HL-60/S4 (cell line): ENCODE measurements around the gene MRPS31.

Experiments
- in situ Hi-C: fragments of 300-500 bp; cut with MboI; formaldehyde crosslinking; loops from 2 replicates; pipeline ENCODE4 v1.14.3; 2022; ENCODE audit warnings: low sequenced_read_pairs

MRPS31 gene

DNA sequence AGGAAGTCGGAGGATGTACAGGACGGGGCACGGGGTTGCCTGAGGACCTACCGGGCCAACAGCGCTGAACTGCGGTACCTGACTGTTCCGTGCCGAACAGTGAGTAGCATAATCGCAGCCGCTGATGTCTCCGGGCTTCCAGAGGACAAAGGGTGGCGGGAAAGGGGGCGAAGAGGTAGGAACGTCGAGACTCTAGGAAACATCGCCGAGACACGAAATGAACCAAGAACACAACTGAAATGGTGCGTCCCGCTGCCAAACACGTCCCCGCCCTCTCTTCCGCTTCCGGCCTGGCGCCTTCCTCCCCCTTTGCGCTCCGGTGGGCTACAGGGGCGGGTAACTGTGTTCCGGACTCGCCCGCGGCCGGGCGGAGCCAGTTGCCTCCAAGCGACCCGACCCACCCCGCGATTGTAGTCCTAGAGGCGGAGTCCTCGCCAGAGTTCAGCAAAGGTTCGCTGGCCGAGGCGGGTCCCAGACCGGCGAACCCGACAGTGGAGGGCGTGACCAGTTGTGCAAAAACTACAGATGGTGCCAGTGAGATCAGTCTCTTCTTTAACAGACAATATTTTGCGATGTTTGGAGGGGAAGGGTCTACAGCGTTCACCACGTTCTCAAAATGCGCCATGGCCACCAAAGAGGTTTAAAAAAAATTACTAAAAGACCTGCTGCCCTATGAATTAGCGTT is at the start of gene MRPS31:
Gene MRPS31, minus strand, starts transcription at position 257 of the 685 bp plus-strand sequence. Its CDS starts 54 bp downstream, at position 203.
- in situ Hi-C loops, result no loop called here

GRCh38 chr13:40819797-40820315 is 48.9 kb upstream of the MRPS31 start:
- in situ Hi-C loops, result no loop called here

GRCh38 chr13:40818926-40819325 is 47.9 kb upstream of the MRPS31 start:
- in situ Hi-C loops, result no loop called here

DNA sequence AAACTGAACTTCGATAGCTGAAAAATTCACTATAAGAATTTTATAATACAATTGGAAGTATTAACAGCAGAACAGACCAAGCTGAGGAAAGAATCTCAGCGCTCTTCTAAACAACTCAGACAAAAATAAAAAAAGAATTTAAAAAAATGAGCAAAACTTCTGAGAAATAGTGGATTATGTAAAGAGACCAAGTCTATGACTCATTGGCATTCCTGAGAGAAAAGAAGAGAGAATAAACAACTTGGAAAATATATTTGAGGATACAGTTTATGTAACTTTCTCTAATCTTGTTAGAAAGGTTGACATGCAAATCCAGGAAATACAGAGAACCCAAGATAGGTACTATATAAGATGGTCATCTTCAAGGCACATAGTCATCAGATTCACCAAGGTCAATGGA is 43.8 kb upstream of the MRPS31 start:
- in situ Hi-C loops, result no loop called here

- in situ Hi-C loops, result no loop called here
Measured at GRCh38 chr13:40813667-40814454, 42.9 kb upstream of the MRPS31 start.

GRCh38 chr13:40812724-40813445 is 41.9 kb upstream of the MRPS31 start:
- in situ Hi-C loops, result no loop called here

GRCh38 chr13:40812102-40812501 is 41.1 kb upstream of the MRPS31 start:
- in situ Hi-C loops, result no loop called here

DNA sequence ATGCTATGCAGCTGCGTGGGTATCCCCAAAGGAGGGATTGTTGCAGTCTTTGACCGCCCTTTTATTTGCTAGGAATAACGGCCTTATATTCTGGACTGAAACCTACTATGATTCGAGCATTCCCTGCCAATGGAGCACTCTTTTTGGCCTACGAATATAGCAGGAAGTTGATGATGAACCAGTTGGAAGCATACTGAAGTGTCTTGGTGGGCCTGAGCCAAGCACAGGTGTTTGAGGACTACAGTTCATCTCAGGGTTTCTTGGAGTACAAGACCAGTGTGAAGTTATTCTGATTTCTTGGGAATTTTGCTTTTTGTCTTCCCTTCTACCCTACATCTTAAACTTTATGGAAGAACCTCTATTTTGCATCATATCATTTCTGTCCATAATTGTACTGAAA is 38.5 kb upstream of the MRPS31 start:
- in situ Hi-C loops, result no loop called here

- in situ Hi-C loops, result no loop called here
Measured at GRCh38 chr13:40806241-40806640, 35.3 kb upstream of the MRPS31 start.

DNA sequence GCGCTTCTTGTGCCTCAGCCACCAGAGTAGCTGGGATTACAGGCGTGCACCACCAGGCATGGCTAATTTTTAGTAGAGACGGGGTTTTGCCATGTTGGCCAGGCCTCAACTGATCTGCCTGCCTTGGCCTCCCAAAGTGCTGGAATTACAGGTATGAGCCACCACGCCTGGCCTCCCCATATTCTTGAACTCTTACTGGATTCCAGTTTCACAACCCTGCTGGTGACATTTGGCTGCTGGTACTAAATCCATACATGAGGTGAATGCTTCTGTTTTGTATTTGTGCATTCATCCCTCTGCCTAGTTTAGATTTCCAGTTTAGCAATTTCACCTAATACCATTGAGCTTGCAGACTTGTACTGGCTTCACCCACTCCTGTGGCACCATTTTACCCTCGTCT is 32.3 kb upstream of the MRPS31 start:
- in situ Hi-C loops, result no loop called here

DNA sequence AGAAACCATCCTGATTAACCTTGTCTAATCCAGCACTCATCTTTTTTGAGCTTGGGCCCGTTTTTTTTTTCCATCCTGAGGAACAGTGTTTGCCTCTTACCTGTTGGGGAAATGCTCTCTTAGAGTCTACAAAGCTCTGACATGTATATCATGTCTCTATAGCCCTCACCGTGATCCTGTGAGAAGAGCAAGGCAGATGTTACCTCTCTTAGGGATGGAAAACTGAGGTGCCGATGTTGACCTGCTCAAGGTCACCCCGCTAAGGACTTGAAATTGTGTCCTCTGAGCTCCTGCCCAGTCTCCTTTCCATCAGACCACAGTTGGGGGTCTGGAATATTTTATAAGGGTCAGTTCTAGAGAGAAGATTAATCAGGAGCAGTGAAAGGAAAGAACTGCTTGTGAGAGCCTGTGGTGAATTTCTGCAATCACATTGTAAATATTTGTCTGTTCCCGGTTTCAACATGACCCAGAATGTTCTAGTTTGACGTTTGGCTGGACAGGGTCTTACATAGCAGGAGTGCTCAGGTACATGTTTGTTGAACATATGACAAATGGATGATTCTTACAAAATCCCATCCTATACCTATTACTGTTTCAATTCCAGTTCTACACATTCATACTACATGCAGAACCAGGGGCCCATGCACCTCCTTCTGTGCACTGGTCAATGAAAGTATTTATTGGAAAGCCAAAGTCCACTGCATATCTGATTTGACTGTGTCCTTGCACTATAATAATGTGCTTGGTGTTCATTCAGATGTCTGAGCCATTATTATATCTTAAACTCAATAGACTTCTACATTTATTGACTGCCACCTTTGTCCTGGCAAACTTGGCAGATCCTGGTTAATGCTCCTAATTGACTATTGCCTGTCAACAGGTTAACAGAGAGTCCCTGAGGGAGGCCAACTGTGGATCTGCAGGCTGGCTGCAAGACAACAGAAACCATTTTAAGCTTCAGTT is 30.5 kb upstream of the MRPS31 start:
- in situ Hi-C loops, result no loop called here

DNA sequence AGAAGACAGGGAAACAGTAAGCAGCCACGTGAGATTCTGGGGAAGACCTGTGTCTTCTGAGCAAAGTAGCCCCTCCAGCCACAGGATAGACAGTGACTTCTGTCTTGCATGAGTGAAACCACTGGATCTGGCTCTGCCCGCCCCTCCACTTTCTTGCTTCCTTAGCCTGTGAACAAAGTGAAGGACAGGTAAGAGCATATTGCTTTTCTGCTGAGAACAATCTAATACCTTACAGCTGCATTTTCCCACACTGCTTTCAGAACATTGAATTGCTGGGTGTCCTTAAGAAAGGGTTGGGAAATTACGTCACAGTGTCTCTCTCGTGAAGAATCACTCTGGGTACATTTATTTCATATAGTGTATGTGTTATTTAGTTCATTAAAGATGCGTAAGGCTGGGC is 29.6 kb upstream of the MRPS31 start:
- in situ Hi-C loops, result no loop called here

- in situ Hi-C loops, result loop anchor here (25.0 kb wide), 1 partner anchor 238 kb away; no protein-coding TSS in a partner anchor
Measured at GRCh38 chr13:40799508-40799907, 28.5 kb upstream of the MRPS31 start.

DNA sequence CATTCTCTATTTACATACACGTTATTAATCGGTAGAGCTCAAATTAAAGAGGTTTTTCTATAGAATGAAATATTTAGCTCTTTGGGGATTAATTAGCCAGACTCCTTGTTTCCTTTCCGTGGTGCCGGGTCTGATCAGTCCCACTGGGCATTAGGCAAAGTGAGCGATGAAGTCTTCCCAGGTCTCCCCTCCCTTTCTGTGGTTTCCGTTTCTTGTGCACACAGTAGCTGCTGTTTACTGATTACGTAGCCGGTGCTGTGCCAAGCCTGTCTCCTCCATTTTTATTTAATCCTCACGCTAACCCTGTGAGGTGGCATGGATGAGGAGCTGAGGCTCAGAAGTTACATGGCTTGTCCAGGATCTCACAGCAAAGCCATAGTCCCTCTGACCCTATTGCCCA is 27.4 kb upstream of the MRPS31 start:
- in situ Hi-C loops, result loop anchor here (25.0 kb wide), 1 partner anchor 239 kb away; no protein-coding TSS in a partner anchor

- in situ Hi-C loops, result loop anchor here (25.0 kb wide), 1 partner anchor 241 kb away; no protein-coding TSS in a partner anchor
Measured at GRCh38 chr13:40796649-40797048, 25.7 kb upstream of the MRPS31 start.

- in situ Hi-C loops, result loop anchor here (25.0 kb wide), 1 partner anchor 243 kb away; no protein-coding TSS in a partner anchor
Measured at GRCh38 chr13:40794414-40795368, 23.7 kb upstream of the MRPS31 start.

GRCh38 chr13:40793339-40793738 is 22.3 kb upstream of the MRPS31 start:
- in situ Hi-C loops, result loop anchor here (25.0 kb wide), 1 partner anchor 244 kb away; no protein-coding TSS in a partner anchor

- in situ Hi-C loops, result loop anchor here (25.0 kb wide), 1 partner anchor 245 kb away; no protein-coding TSS in a partner anchor
Measured at GRCh38 chr13:40792284-40793051, 21.5 kb upstream of the MRPS31 start.
